HepG2 (cell line): ENCODE results near the gene SURF1. TPM values are rescaled to one million over a fixed set of nuclear protein-coding genes. Genes with fewer than 3 reads are reported as not detected.

Experiments used
- ARID4A ChIP-seq: sonication (generic); formaldehyde crosslinking; IDR thresholded peaks from 2 replicates; pipeline ENCODE4 v1.5.0; 2020; ENCODE audit warnings: mild to moderate bottlenecking, missing genetic modification reagents, borderline replicate concordance
- CBX2 ChIP-seq, 2 experiments: fragments of 200-600 bp in 1 of 2; sonication (generic); formaldehyde crosslinking in 1 of 2; IDR thresholded peaks; 2 replicates each; pipeline versions ENCODE4 v1.7.0 to v1.8.1; 2018 to 2022; ENCODE audit warnings: low read depth in 2 of 2, low read length in 1 of 2, mild to moderate bottlenecking in 1 of 2, missing genetic modification reagents in 1 of 2
- E2F1 ChIP-seq: sonication (generic); formaldehyde crosslinking; IDR thresholded peaks from 2 replicates; pipeline ENCODE4 v1.5.0; 2020; ENCODE audit warnings: missing genetic modification reagents
- FLYWCH1 ChIP-seq: sonication (generic); formaldehyde crosslinking; IDR thresholded peaks from 2 replicates; pipeline ENCODE4 v1.8.1; 2023; ENCODE audit warnings: mild to moderate bottlenecking, missing genetic modification reagents
- GABPA ChIP-seq, 2 experiments: IDR thresholded peaks; 2 replicates each; pipeline ENCODE4 v1.6.1; 2011 to 2016; ENCODE audit warnings: low read depth in 2 of 2, low read length in 1 of 2, missing biosample characterization in 1 of 2, missing genetic modification characterization in 1 of 2
- GATA4 ChIP-seq: sonication (generic); IDR thresholded peaks from 2 replicates; pipeline ENCODE4 v1.6.1; 2016; ENCODE audit warnings: antibody characterized with exemption, low read depth, borderline replicate concordance
- MED8 ChIP-seq: sonication (generic); formaldehyde crosslinking; IDR thresholded peaks from 2 replicates; pipeline ENCODE4 v1.8.1; 2023; ENCODE audit warnings: mild to moderate bottlenecking, missing genetic modification reagents; ENCODE audit not compliant: insufficient replicate concordance
- MIER2 ChIP-seq: IDR thresholded peaks from 2 replicates; pipeline ENCODE4 v1.6.1; 2016; ENCODE audit warnings: missing biosample characterization, missing genetic modification reagents
- MTF1 ChIP-seq: sonication (generic); formaldehyde crosslinking; IDR thresholded peaks from 2 replicates; pipeline ENCODE4 v1.5.0; 2020; ENCODE audit warnings: missing genetic modification reagents
- POLR2A ChIP-seq, 2 experiments: IDR thresholded peaks; 2 replicates each; pipeline ENCODE4 v1.6.1; 2011; ENCODE audit warnings: low read depth in 2 of 2, low read length in 2 of 2, mild to moderate bottlenecking in 1 of 2, moderate library complexity in 1 of 2; ENCODE audit not compliant: insufficient read depth in 1 of 2
- RBFOX2 ChIP-seq: fragments of 200-400 bp; formaldehyde crosslinking; IDR thresholded peaks from 2 replicates; pipeline ENCODE4 v1.6.1; 2017; ENCODE audit warnings: low read depth, mild to moderate bottlenecking, low read length
- SOX5 ChIP-seq: IDR thresholded peaks from 2 replicates; pipeline ENCODE4 v1.6.1; 2016; ENCODE audit warnings: borderline replicate concordance
- ZBTB33 ChIP-seq: sonication (generic); formaldehyde crosslinking; IDR thresholded peaks from 2 replicates; pipeline ENCODE4 v1.4.0; 2020; ENCODE audit warnings: missing genetic modification reagents
- ZNF333 ChIP-seq: sonication (generic); formaldehyde crosslinking; IDR thresholded peaks from 2 replicates; pipeline ENCODE4 v1.4.0; 2020; ENCODE audit warnings: mild to moderate bottlenecking, missing genetic modification reagents, borderline replicate concordance
- ZNF350 ChIP-seq: sonication (generic); formaldehyde crosslinking; IDR thresholded peaks from 2 replicates; pipeline ENCODE4 v1.4.0; 2020; ENCODE audit warnings: mild to moderate bottlenecking, low read depth, missing genetic modification reagents, borderline replicate concordance
- ZNF580 ChIP-seq: IDR thresholded peaks from 2 replicates; pipeline ENCODE4 v1.6.1; 2016; ENCODE audit warnings: low read depth, borderline replicate concordance
- ZNF615 ChIP-seq: sonication (generic); formaldehyde crosslinking; IDR thresholded peaks from 2 replicates; pipeline ENCODE4 v1.5.0; 2020; ENCODE audit warnings: mild to moderate bottlenecking, missing genetic modification reagents, borderline replicate concordance
- ZNF788 ChIP-seq: sonication (generic); formaldehyde crosslinking; IDR thresholded peaks from 2 replicates; pipeline ENCODE4 v1.5.0; 2020; ENCODE audit warnings: mild to moderate bottlenecking, missing genetic modification reagents, borderline replicate concordance
- polyA plus RNA-seq, 8 experiments: library from polyadenylated mRNA; depleted of rRNA in 3 of 8; stranded (reverse) in 7 of 8; unstranded in 1 of 8; fragments of >200 nt; fragmentation: Illumina TruSeq in 4 of 8; extraction: Trizol in 4 of 8; gene quantifications; 2 replicates each; pipeline versions ENCODE4 v1.2.1 to v1.2.3, GENCODE V29; 2011 to 2016; ENCODE audit warnings: low read depth in 4 of 8, missing spikeins in 1 of 8, mixed read lengths in 1 of 8; ENCODE audit not compliant: insufficient read depth in 1 of 8
- total RNA-seq, 5 experiments: library from RNA; depleted of rRNA; stranded (reverse); fragments of >200 nt; fragmentation: Illumina TruSeq; extraction: Trizol; gene quantifications; 2 replicates each; pipeline ENCODE4 v1.2.3, GENCODE V29; 2016; ENCODE audit warnings: low read depth in 1 of 5

Gene SURF1
- total and polyA plus RNA-seq, 2 of the 13 experiments (the other 11 are each of a cell fraction or from before 2014, with no cell fraction given) = 17.8 to 40.7 TPM

GRCh38 chr9:133351908-133352634, 4.2 kb downstream of the SURF1 start (continued):
- TF ChIP-seq MTF1 = no peak
- no peak for TF ChIP-seq FLYWCH1 (CRISPR knock-in tag)
- no peak for TF ChIP-seq GATA4
- TF ChIP-seq ZNF615 (CRISPR knock-in tag) = no peak
- no peak for TF ChIP-seq E2F1 (CRISPR knock-in tag)
- TF ChIP-seq ZNF580 (CRISPR knock-in tag) = no peak
- peak; percentile 17; the same call in 1 of the 2 replicates for TF ChIP-seq ZNF350
- TF ChIP-seq SOX5 (CRISPR knock-in tag) = 0 out of 2 replicates have a peak, but pooled peaks have one; percentile 17
- TF ChIP-seq RBFOX2 = peak; percentile 65; the same call in 1 of the 2 replicates
- TF ChIP-seq ZBTB33 (CRISPR knock-in tag) = peak; percentile 88; the same call in 1 of the 2 replicates
- peak in 1 of 2 experiments; percentile 59; a peak in 2 of 4 replicates for TF ChIP-seq POLR2A (IDR thresholded peaks at IDR 0.05; ENCODE audit: insufficient read depth in 1 of 2, low read depth in 2 of 2, low read length in 2 of 2)
- TF ChIP-seq ARID4A (CRISPR knock-in tag) = peak; percentile 30; the same call in 1 of the 2 replicates
- TF ChIP-seq CBX2 (IDR thresholded peaks at IDR 0.05; ENCODE audit: low read depth, low read length) = no peak
- TF ChIP-seq CBX2 (CRISPR knock-in tag; IDR thresholded peaks at IDR 0.05; ENCODE audit: low read depth) = no peak
- TF ChIP-seq GABPA (IDR thresholded peaks at IDR 0.05; ENCODE audit: low read depth, low read length) = no peak
- TF ChIP-seq GABPA (CRISPR knock-in tag; IDR thresholded peaks at IDR 0.05; ENCODE audit: low read depth) = peak; percentile 21; the same call in 1 of the 2 replicates
- TF ChIP-seq ZNF333 = no peak
- TF ChIP-seq MED8 (CRISPR knock-in tag) = no peak
- peak; percentile 34; the same call in 1 of the 2 replicates for TF ChIP-seq ZNF788 (CRISPR knock-in tag)
- peak; percentile 18; the same call in 1 of the 2 replicates for TF ChIP-seq MIER2 (CRISPR knock-in tag)
